Glomerular endothelial cell (primary cell): ENCODE results near the gene MYO9A. TPM values are rescaled to one million over a fixed set of nuclear protein-coding genes. Genes with fewer than 3 reads are reported as not detected.
"Not testable (repeated sequence)": the region's sequence is repeated elsewhere in the genome, so short reads cannot be mapped to it uniquely, and the experiment has no call there.

Experiments
- DNase-seq: peaks from one replicate; pipeline ENCODE4 v3.0.0-alpha.2; 2011; ENCODE audit warnings: low read depth, low spot score; ENCODE audit errors: extremely low read depth
- total RNA-seq: library from RNA; depleted of rRNA; stranded (reverse); fragments of >200 nt; gene quantifications from 2 replicates; pipeline ENCODE4 v1.2.3, GENCODE V29; 2015

Gene MYO9A
- total RNA-seq, 1 donor from 2014 or later: 44.6 TPM

- not testable (repeated sequence) for DNase-seq
These were observed 64.7 kb downstream of the MYO9A start for GRCh38 chr15:72053297-72053696.

- no peak for DNase-seq
These were observed 67.2 kb downstream of the MYO9A start for GRCh38 chr15:72050700-72051099.

GRCh38 chr15:72047020-72047419, 70.9 kb downstream of the MYO9A start:
- DNase-seq: no peak

GRCh38 chr15:72044956-72045355, 73.0 kb downstream of the MYO9A start:
- no peak for DNase-seq

- no peak for DNase-seq
These were observed 75.1 kb downstream of the MYO9A start for GRCh38 chr15:72042865-72043264.

DNA sequence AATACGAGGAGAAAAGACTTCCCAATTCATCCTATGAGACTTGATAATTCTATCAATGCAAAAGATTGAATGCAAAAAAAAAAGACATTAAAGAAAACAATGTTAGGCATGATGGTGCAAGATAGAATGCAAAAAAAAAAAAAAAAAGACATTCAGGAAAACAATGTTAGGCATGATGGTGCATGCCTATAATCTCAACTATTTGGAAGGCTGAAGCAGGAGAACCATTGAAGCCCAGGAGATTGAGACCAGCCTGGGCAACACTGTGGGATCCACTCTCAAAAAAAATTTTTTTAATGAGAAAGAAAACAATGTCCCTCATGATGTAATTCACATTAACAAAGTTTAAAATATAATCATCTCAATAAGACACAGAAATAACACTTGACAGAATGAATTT, 75.9 kb downstream of the MYO9A start:
- no peak for DNase-seq

GRCh38 chr15:72037321-72037720, 80.6 kb downstream of the MYO9A start:
- no peak for DNase-seq

DNA sequence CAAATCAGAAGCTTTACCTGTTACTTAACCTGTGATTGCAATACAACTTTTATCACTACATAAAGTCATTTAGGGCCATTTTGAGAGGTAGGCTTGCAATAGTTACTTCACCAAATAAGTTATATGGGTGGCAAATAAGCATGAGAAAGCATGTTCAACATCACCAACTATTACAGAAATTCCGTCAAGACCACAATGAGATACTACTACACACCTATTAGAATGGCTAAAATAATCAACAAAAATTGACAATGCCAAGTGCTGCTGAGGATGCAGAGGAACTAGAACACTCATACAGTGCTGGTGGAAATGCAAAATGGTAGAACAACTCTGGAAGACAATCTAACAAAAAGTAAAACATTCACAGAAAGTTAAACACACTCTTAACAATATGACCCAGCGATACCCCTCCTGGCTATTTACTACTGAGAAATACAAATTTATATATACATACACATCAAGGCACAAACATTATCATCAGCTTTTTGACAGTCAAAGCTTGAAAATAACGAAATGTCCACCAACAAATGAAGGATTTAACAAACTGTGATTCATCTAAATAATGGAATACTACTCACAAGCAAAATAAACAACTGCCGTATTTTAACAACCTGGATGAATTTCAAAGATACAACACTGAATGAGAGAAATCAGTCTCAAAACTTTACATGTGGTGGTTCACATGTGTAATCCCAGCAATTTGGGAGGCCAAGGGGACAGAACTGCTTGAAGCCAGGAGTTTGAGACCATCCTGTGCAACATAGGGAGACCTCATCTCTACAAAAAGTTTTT, 82.9 kb downstream of the MYO9A start:
- DNase-seq: no peak

DNA sequence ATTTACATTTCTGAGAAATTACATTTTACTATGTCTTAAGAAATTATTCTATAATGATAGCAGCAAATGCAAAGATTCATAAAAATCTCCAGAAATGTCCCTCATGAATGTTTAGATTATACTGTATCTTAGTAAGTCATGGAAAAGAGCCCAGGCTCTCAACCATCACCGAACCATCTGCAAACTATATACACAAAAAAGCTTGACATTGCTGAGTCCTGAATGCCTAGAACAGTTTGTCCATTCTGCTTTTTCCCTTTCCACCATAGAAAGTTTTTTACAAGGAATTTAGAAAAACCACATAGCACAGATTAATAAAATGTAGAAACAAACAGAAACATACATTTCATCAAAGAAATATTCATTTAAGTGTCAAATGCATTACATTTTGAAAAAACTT, 83.6 kb downstream of the MYO9A start:
- DNase-seq: no peak

GRCh38 chr15:72033711-72034110, 84.2 kb downstream of the MYO9A start:
- DNase-seq: no peak

GRCh38 chr15:72033285-72033684, 84.7 kb downstream of the MYO9A start:
- no peak for DNase-seq

DNA sequence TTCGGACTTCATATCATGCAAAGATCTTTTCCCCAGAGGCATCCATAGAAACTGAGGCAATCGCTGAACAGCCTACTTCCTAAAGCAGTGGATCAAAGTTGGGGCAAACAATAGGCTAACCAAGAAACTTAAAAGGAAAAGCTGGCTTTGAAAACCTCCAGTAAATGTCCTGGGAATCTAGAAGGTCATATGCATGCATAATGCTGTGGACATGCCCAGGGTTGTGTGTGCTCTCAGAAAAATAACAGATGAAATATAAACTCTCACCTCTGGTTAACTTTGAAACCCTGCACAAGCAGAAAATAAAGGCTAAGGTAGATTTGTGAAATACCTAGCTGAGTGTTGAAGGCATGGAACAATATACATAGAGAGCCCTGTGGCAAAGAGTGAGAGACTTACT, 96.3 kb downstream of the MYO9A start:
- DNase-seq: no peak

- DNase-seq: no peak
These were observed 97.2 kb downstream of the MYO9A start for GRCh38 chr15:72020799-72021198.

- not testable (repeated sequence) for DNase-seq
These were observed 103.4 kb downstream of the MYO9A start for GRCh38 chr15:72014555-72014954.

DNA sequence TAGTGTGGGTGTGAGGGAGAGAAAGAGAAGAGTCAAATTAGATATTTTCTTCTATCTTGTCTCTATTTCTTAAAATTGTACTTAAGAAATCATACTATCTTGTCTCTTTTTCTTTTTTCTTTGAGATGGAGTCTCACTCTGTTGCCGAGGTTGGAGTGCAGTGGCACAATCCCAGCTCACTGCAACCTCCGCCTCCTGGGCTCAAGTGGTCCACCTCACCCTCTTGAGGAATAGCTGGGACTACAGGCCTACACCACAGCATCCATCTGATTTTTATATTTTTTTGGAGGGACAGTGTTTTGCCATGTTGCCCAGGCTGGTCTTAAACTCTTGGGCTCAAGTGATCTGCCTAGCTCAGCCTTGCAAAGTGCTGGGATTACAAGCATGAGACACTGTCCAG, 104.2 kb downstream of the MYO9A start:
- no peak for DNase-seq

GRCh38 chr15:72011302-72011942, 106.5 kb downstream of the MYO9A start:
- no peak for DNase-seq

DNA sequence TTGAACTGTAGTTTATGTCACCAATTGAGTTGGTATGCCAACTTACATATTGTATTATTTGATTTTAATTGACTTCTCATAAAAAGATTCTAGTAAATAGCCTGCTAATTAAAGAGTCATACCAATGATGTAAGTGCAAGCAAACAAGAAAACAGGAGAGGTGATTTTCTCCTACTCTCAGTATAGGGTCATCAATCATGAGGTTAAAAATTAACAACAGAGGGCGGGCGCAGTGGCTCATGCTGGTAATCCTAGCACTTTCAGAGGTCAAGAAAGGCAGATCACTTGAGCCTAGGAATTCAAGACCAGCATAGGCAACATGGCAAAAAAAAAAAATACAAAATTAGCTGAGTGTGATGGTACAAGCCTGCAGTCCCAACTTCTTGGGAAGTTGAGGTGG, 108.7 kb downstream of the MYO9A start:
- no peak for DNase-seq

- DNase-seq: no peak
These were observed 111.6 kb downstream of the MYO9A start for GRCh38 chr15:72006382-72006781.

DNA sequence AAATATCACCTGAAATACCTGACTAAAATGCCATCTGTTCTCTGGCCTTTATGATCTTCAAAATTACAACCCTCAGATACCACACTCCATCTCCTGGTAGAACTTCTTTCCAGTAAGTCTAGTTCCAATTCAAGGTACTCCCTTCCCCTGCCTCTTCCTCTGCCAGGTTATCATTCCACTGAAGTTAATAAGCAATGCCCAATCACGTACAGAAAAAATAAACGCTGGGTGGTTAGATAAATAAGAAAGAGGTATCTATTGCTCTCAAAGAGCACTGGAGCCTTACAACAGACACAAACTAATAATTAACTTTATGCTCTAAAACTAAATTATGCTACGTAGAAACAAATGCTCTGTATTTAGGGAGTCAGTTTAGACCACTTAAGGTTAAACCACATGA, 112.5 kb downstream of the MYO9A start:
- no peak for DNase-seq

DNA sequence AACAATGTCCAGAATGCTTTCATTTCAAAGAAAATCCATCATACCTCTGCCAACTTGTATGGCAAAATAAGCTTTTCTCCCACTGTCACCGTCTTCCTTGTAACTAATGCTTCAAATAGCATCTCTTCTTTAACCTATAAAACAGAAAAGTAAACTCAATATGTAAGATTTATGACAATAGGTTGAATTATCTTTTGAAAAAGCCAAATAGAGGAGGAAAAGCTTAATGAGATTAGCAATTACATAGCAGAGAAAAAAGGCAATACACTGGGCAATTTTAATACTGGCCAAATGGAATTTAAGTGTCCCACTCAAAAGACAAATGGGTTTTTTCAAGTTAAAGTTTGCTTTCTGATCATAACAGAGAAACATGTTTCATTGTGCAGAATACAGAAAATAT, 118.1 kb downstream of the MYO9A start:
- DNase-seq: no peak

- not testable (repeated sequence) for DNase-seq
These were observed 119.2 kb downstream of the MYO9A start for GRCh38 chr15:71998717-71999116.

DNA sequence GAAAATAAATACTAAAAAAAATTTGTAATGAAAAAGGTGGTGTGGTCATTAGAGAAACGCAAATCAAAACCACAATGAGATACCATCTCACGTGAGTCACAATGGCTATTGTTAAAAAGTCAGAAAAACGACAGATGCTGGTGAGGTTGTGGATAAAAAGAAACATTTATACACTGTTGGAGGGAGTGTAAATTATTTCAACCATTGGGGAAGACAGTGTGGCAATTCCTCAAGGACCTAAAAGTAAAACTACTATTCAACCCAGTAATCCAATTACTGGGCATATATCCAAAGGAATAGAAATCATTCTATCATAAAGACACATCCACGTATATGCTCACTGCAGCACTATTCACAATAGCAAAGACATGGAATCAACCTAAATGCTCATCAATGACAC, 120.3 kb downstream of the MYO9A start:
- no peak for DNase-seq

- no peak for DNase-seq
These were observed 142.2 kb downstream of the MYO9A start for GRCh38 chr15:71975816-71976150.
